ENCODE results near the gene CARD8.

DNA sequence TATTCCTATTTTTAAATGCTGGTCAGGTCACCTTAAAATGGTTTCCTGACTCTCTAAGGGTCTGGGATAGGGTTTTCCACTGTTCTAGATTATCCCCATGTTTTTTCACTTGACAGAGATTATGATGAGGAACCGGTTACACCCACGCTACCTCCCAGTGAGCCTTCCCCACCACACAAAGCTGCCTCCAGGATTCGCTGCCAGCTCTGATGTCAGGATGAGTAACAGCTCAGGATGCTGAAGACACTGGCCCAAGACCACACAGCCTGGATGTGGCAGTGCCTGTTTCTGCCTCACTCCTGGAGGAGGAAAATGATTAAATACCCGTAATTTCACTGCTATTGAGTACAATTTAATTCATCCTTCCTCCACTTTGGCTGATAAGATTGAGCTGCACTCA is 37.1 kb upstream of the CARD8 start:
- TF ChIP-seq, protein P1, sequence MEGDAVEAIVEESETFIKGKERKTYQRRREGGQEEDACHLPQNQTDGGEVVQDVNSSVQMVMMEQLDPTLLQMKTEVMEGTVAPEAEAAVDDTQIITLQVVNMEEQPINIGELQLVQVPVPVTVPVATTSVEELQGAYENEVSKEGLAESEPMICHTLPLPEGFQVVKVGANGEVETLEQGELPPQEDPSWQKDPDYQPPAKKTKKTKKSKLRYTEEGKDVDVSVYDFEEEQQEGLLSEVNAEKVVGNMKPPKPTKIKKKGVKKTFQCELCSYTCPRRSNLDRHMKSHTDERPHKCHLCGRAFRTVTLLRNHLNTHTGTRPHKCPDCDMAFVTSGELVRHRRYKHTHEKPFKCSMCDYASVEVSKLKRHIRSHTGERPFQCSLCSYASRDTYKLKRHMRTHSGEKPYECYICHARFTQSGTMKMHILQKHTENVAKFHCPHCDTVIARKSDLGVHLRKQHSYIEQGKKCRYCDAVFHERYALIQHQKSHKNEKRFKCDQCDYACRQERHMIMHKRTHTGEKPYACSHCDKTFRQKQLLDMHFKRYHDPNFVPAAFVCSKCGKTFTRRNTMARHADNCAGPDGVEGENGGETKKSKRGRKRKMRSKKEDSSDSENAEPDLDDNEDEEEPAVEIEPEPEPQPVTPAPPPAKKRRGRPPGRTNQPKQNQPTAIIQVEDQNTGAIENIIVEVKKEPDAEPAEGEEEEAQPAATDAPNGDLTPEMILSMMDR (conservative IDR thresholded peaks at IDR 0.05), result no peak
- TF ChIP-seq EZH2 (IDR thresholded peaks at IDR 0.05; ENCODE audit: low read depth), result no peak

All from PC-9 (cell line).